Bone marrow (tissue), 2 donors: ENCODE data around the gene MLPH.

ENCODE experiments used
- DNase-seq, 2 donors: peaks; one replicate each; lab custom pipeline; 2025; lab: John Stamatoyannopoulos, UW

MLPH gene

GRCh38 chr2:237486819-237487448 lies at the start of gene MLPH:
MLPH (plus strand) TSS chr2:237487251; CDS start chr2:237493427, 6,176 bp downstream.
- DNase-seq = no peak

- no peak for DNase-seq
Measured at GRCh38 chr2:237437566-237437965, 49.5 kb upstream of the MLPH start.

- no peak for DNase-seq
Measured at GRCh38 chr2:237438080-237438940, 48.7 kb upstream of the MLPH start.

GRCh38 chr2:237440819-237441281 lies 46.2 kb upstream of the MLPH start:
- no peak for DNase-seq

GRCh38 chr2:237441605-237442274 lies 45.3 kb upstream of the MLPH start:
- no peak for DNase-seq

- DNase-seq = no peak
Measured at GRCh38 chr2:237444071-237444470, 43.0 kb upstream of the MLPH start.

- DNase-seq = no peak
Measured at GRCh38 chr2:237445611-237446337, 41.3 kb upstream of the MLPH start.

- no peak for DNase-seq
Measured at GRCh38 chr2:237446338-237446665, 40.7 kb upstream of the MLPH start.

- DNase-seq = no peak
Measured at GRCh38 chr2:237447496-237447895, 39.6 kb upstream of the MLPH start.

- no peak for DNase-seq
Measured at GRCh38 chr2:237448171-237448570, 38.9 kb upstream of the MLPH start.

GRCh38 chr2:237448626-237449025 lies 38.4 kb upstream of the MLPH start:
- no peak for DNase-seq

- DNase-seq = no peak
Measured at GRCh38 chr2:237449193-237449881, 37.7 kb upstream of the MLPH start.

GRCh38 chr2:237450108-237450507 lies 36.9 kb upstream of the MLPH start:
- no peak for DNase-seq

- DNase-seq = no peak
Measured at GRCh38 chr2:237450583-237450982, 36.5 kb upstream of the MLPH start.

GRCh38 chr2:237451643-237452469 lies 35.2 kb upstream of the MLPH start:
- DNase-seq = no peak

GRCh38 chr2:237452861-237453260 lies 34.2 kb upstream of the MLPH start:
- no peak for DNase-seq

- no peak for DNase-seq
Measured at GRCh38 chr2:237453671-237454070, 33.4 kb upstream of the MLPH start.

- DNase-seq = no peak
Measured at GRCh38 chr2:237455764-237456163, 31.3 kb upstream of the MLPH start.

- no peak for DNase-seq
Measured at GRCh38 chr2:237456200-237456843, 30.7 kb upstream of the MLPH start.

GRCh38 chr2:237457388-237457941 lies 29.6 kb upstream of the MLPH start:
- DNase-seq = no peak
